ENCODE data around the gene PACRG.

Gene PACRG

DNA sequence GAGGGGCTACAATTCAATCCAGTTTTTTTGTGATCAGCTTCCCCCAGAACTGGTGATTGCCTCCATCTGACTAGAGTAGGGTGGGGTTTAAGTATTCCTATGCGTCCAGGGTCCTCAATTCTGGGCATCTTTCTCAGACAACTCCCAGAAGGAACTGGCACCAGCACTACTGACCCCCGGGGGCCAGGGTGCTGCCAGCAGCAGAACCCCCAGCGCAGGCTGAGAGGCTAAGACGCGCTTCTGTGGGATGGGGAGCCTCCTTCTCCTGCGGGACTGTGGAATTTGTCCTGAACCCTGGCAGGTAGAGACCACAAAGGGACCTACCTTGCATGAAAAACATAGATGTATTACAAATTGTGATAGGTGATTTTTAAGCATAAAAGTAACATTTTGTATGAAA lies 124.4 kb downstream of the PACRG start:
- FAIRE-seq = no peak
- DNase-seq (ENCODE audit: insufficient read length) = no peak
- TF ChIP-seq POLR2AphosphoS5 (IDR thresholded peaks at IDR 0.05; ENCODE audit: low read depth, low read length) (no peak), POLR2A (IDR thresholded peaks at IDR 0.05; ENCODE audit: low read depth, low read length) (no peak), TAF1 (IDR thresholded peaks at IDR 0.05; ENCODE audit: borderline replicate concordance, low read depth, low read length) (no peak)

DNA sequence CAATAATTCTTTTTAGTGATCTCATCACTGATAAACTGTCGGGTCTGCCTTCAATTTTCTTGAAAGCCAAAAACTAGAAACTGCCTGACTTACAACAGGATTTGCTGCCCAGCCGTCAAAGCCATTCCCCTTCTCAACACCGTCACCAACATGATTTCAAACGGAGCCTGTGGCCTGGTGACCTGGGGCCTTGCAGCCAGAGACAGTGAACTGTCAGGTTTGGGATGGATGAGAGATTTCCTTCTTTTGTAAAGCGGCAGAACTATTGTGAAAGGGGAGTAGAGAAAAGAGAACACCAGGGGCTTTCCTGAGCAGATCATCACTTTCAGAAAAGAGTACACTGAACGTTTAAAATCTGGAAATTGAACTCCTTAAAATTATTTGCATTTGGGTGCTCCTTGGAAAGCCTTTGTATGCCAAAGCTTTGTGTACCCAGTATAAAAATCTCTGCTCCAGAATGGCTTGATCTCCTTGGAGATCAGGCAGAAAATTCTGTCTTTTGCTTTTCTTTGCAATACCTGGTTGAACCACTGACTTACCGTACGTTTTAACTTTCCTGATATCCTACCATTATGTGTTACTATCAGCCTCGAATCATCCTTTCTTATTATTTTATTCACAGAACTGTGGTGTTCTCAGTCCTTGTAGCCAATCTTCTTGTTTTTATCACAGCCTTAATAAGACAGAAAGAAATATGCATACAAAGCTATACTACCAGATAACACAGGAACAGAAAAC lies 125.2 kb downstream of the PACRG start:
- TF ChIP-seq POLR2AphosphoS5 (IDR thresholded peaks at IDR 0.05; ENCODE audit: low read depth, low read length) (no peak), POLR2A (IDR thresholded peaks at IDR 0.05; ENCODE audit: low read depth, low read length) (no peak)
- FAIRE-seq (no peak), DNase-seq (ENCODE audit: insufficient read length) (no peak)

DNA sequence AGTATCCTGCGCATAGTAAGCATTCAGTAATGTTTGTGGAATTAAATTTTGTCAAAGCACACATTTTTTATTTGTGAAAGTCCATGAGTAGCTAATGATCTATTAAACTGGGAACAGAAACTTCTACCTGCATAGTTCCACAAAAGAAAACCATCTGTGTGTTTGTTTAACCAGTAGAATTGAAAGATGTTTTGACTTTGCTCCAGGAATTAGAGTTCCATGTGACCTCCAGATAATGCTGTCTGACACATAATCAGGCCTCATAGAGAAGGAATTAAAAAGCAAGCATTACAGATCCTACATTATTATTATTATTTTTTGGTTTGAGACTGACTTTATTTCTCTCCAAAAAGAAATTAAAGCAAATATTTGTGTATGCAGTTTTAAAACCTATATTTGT lies 126.5 kb downstream of the PACRG start:
- TF ChIP-seq TAF1 (IDR thresholded peaks at IDR 0.05; ENCODE audit: borderline replicate concordance, low read depth, low read length) = no peak
- no peak for TF ChIP-seq POLR2AphosphoS5 (IDR thresholded peaks at IDR 0.05; ENCODE audit: low read depth, low read length)
- DNase-seq (ENCODE audit: insufficient read length) = no peak
- FAIRE-seq = no peak

DNA sequence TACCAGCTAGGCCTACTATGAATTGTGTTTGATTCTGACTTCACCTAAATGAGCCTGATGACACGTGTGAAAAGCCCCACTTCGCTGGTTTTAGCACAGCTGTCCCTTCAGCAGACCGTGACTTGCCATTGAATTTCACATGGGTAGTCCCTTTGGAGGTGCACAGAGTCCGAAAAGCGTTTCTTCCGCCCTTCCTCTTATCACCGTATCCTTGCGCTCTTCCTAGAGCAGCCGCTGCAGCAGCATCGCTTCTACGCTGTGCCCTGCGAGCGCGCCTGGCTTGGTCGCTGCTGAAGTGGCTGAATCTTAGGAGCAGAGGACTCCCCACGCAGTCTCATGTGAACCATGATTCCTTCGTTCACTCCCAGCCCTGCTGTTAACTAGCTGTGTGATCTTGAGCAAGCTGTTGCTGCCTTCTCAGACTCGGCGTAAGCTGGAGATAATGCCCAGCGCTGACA lies 127.0 kb downstream of the PACRG start:
- no peak for TF ChIP-seq POLR2AphosphoS5 (IDR thresholded peaks at IDR 0.05; ENCODE audit: low read depth, low read length)
- TF ChIP-seq TAF1 (IDR thresholded peaks at IDR 0.05; ENCODE audit: borderline replicate concordance, low read depth, low read length) = no peak
- FAIRE-seq (no peak), DNase-seq (ENCODE audit: insufficient read length) (no peak)

DNA sequence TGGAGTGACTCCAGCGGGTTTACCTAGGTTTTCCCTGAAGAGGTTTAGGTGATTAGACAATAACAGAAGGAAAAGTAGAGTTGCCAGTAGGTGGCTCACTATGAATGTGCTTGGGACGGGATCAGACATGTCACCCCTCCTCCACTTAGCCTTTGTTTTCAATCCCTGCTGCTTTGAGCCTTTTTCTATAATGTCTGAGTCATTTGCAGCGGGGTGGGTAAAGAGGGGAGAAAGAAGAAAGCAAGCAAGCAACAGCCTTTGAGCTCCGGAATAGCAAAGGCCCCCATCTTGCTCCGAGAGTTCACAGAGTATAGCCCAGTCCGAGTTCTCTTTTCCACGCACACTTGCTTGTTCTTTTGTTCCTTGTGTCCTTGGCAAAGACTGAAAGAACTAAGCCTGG lies 129.1 kb downstream of the PACRG start:
- FAIRE-seq (no peak), DNase-seq (ENCODE audit: insufficient read length) (no peak)
- TF ChIP-seq POLR2A (IDR thresholded peaks at IDR 0.05; ENCODE audit: low read depth, low read length) (no peak), TAF1 (IDR thresholded peaks at IDR 0.05; ENCODE audit: borderline replicate concordance, low read depth, low read length) (no peak), POLR2AphosphoS5 (IDR thresholded peaks at IDR 0.05; ENCODE audit: low read depth, low read length) (no peak)

DNA sequence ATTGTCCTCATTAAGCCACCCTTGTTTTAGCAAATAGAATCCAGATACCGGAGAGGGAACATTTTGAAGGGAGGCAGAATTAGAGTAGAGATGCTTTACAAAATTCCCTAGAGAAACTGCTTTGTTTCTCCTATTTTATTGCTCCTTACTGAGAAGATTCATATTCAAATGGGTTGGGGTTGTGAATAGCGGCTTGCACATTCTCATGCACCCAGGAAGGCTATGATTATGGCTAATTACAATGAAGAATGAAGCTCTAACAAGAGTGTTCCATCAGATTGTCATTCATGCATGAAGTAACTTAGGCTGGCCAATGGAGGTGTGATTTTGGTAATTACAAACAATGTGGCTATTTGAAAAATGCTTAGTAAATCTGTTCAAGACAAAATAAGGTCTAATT lies 129.6 kb downstream of the PACRG start:
- TF ChIP-seq POLR2AphosphoS5 (IDR thresholded peaks at IDR 0.05; ENCODE audit: low read depth, low read length) = no peak
- no peak for TF ChIP-seq TAF1 (IDR thresholded peaks at IDR 0.05; ENCODE audit: borderline replicate concordance, low read depth, low read length)
- TF ChIP-seq POLR2A (IDR thresholded peaks at IDR 0.05; ENCODE audit: low read depth, low read length) = no peak
- DNase-seq (ENCODE audit: insufficient read length) (no peak), FAIRE-seq (no peak)

DNA sequence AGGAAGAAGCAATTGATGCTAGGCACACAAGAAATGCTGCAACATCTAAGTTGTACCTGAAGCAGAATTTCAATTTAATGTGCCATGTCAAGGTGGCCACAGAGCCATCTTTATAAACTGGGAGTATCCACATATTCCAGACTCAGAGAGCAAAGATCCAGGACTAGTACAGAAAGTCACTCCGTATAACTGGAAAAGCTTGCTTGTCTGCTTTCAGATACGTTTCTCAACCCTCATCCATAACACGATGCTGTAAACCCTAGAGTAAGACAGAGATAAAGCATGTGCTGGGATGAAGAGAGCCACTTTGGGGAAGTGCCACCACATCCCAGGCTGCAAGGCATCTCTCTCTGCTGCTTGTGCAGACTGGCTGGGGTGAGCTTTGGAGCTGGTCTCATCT lies 134.7 kb downstream of the PACRG start:
- no peak for FAIRE-seq
- TF ChIP-seq POLR2AphosphoS5 (IDR thresholded peaks at IDR 0.05; ENCODE audit: low read depth, low read length) (no peak), POLR2A (IDR thresholded peaks at IDR 0.05; ENCODE audit: low read depth, low read length) (no peak), TAF1 (IDR thresholded peaks at IDR 0.05; ENCODE audit: borderline replicate concordance, low read depth, low read length) (no peak)
- no peak for DNase-seq (ENCODE audit: insufficient read length)

DNA sequence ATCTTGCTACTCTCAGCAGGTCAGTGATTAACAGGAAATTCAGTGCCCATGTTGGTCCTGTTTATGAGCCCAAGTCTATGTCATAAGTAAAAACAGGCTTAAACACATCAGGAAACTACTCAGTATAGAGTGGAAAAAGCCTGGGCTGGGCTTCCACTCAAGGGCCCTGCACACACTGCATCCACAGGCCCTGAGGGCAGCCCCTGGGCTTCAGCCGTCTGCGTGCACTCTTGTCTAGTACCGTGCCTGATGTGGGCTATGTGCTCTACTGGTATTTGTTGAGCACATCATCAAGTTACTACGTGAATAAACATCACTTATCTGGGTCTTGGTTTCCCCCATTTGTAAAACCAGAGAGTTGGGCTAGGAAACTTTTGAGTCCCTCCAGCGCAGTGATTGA lies 135.2 kb downstream of the PACRG start:
- DNase-seq (ENCODE audit: insufficient read length) = no peak
- no peak for TF ChIP-seq POLR2AphosphoS5 (IDR thresholded peaks at IDR 0.05; ENCODE audit: low read depth, low read length)
- TF ChIP-seq POLR2A (IDR thresholded peaks at IDR 0.05; ENCODE audit: low read depth, low read length) = no peak
- no peak for TF ChIP-seq TAF1 (IDR thresholded peaks at IDR 0.05; ENCODE audit: borderline replicate concordance, low read depth, low read length)
- FAIRE-seq = no peak

DNA sequence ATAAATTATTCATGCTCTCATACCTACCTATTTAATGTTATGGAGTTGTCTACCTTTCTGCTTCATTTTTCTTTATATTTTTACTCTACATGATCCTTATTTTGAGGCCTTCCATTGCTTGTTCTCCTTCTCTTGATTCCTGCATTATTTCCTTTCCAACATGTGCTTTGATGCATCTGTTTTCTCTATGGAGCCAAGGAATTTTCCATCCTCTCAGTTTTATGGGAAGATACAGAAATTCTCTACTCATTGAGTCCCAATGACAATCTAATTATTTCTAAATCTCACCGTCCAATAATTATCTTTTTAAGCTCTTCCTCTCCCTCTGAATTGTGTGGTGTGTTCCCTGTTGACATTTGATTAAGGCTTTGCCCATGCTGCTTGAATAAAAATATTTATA lies 136.0 kb downstream of the PACRG start:
- FAIRE-seq = no peak
- TF ChIP-seq POLR2AphosphoS5 (IDR thresholded peaks at IDR 0.05; ENCODE audit: low read depth, low read length) (no peak), POLR2A (IDR thresholded peaks at IDR 0.05; ENCODE audit: low read depth, low read length) (no peak), TAF1 (IDR thresholded peaks at IDR 0.05; ENCODE audit: borderline replicate concordance, low read depth, low read length) (no peak)
- no peak for DNase-seq (ENCODE audit: insufficient read length)

DNA sequence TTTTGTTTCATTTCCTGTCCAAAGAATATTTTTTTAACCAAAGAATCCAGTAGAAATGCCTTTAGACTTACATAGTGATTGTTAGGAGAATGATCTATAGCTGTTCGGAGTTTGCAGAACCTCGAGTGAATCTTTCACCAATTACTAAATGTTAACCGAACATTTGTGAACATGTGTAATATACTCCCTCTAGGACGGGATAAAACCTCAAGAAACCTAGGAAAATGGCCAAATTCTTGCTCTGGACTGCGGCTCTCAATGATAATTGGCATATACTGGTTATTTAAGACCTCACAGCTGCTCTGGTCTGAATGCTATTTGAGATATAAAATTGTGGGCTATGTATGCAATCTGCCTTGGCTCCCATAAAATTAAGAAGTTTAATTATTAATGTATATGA lies 137.1 kb downstream of the PACRG start:
- TF ChIP-seq POLR2A (IDR thresholded peaks at IDR 0.05; ENCODE audit: low read depth, low read length) (no peak), TAF1 (IDR thresholded peaks at IDR 0.05; ENCODE audit: borderline replicate concordance, low read depth, low read length) (no peak)
- FAIRE-seq (no peak), DNase-seq (ENCODE audit: insufficient read length) (no peak)

DNA sequence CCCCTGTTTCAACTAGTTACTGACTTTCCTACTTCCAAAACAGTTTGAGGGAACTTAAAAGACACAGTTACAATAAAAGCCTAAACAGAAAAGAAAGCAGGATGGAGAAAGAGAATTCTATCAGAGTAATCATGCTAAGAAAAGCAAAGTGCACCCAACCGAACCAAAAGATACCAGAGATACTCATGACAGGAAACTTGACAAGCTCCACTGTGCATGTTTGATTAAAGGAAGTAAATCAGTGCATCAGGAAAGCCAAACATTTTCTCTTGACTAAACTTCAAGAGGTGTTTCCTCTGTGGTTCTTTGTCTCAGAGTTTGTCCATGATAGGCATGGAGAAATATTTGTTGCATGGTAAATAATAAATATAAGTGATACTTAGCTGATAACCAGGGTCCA lies 138.9 kb downstream of the PACRG start:
- DNase-seq (ENCODE audit: insufficient read length) = no peak
- no peak for FAIRE-seq
- TF ChIP-seq TAF1 (IDR thresholded peaks at IDR 0.05; ENCODE audit: borderline replicate concordance, low read depth, low read length) = no peak
- TF ChIP-seq POLR2AphosphoS5 (IDR thresholded peaks at IDR 0.05; ENCODE audit: low read depth, low read length) = no peak
- no peak for TF ChIP-seq POLR2A (IDR thresholded peaks at IDR 0.05; ENCODE audit: low read depth, low read length)

DNA sequence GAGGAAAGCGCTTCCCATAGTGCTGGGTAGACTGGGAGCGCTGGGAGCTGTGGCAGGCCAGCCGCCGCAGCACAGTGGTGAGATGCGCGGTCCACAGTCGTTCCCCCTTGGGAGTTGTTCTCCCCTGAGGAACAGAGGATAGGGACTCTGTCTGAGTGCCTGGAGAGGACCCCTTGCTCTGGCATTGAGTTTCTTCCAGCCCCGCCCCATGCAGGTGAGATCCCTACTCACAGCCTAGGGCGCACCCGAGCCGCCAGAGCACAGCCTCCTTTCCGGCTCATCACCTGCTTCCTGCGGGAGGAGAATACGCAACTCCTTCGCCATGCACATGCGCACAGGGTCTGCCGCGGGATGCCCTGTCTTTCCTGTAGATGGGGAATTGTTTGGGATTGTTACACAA lies 140.6 kb downstream of the PACRG start:
- TF ChIP-seq POLR2A (IDR thresholded peaks at IDR 0.05; ENCODE audit: low read depth, low read length) (no peak), POLR2AphosphoS5 (IDR thresholded peaks at IDR 0.05; ENCODE audit: low read depth, low read length) (no peak), TAF1 (IDR thresholded peaks at IDR 0.05; ENCODE audit: borderline replicate concordance, low read depth, low read length) (no peak)
- FAIRE-seq (no peak), DNase-seq (ENCODE audit: insufficient read length) (no peak)

DNA sequence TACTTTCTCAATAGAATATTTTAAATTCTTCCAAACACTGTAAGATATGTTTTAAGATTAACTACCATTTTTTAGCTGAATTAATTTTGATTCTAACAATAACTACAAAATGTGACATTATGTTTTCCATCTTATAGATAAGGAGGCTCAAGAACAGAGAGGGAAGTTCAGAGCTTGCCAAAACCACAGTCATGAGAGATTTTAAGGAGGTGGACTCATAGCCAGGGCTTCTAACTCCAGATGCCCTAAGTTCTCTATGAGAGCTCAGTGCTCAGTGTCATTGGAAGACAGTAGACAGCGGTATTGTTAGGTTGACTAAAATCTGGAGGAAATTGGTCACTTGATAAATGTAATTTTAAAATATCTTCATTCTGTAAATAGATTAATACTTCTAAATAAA lies 144.2 kb downstream of the PACRG start:
- DNase-seq (ENCODE audit: insufficient read length) = no peak
- TF ChIP-seq POLR2AphosphoS5 (IDR thresholded peaks at IDR 0.05; ENCODE audit: low read depth, low read length) (no peak), POLR2A (IDR thresholded peaks at IDR 0.05; ENCODE audit: low read depth, low read length) (no peak), TAF1 (IDR thresholded peaks at IDR 0.05; ENCODE audit: borderline replicate concordance, low read depth, low read length) (no peak)
- no peak for FAIRE-seq

Data from GM12892 (cell line).